HG02610 (cell line): ENCODE data around the gene POPDC2.
A peak's percentile ranks its signal among the peaks of the same experiment; 100 is the strongest.

Source experiments
- ATAC-seq: cut with Tn5 transposase; IDR thresholded peaks from one replicate; pipeline ENCODE4 v1.9.1; 2021; ENCODE audit warnings: mild to moderate bottlenecking, moderate library complexity; ENCODE audit not compliant: unreplicated experiment

POPDC2 gene

DNA sequence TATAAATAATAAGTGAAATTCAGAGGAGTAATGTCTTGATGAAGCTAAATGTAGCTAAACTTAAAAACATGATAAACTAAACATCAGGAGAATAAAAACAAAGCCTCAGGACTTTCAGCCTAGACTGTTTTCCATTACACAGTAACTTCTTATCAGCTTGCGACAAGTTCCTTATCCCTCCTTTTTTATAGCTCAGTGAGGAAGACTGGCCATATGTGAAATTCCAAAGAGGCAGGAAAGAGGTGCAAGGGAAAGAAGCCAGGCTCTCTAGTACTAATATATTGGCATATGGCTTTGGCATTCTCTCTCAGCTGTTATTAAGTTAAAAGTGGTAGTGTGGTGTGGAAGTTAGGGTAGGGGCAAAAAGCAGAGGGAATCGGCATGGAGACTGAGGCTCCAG is 12.4 kb upstream of the POPDC2 start:
- ATAC-seq, result no peak

DNA sequence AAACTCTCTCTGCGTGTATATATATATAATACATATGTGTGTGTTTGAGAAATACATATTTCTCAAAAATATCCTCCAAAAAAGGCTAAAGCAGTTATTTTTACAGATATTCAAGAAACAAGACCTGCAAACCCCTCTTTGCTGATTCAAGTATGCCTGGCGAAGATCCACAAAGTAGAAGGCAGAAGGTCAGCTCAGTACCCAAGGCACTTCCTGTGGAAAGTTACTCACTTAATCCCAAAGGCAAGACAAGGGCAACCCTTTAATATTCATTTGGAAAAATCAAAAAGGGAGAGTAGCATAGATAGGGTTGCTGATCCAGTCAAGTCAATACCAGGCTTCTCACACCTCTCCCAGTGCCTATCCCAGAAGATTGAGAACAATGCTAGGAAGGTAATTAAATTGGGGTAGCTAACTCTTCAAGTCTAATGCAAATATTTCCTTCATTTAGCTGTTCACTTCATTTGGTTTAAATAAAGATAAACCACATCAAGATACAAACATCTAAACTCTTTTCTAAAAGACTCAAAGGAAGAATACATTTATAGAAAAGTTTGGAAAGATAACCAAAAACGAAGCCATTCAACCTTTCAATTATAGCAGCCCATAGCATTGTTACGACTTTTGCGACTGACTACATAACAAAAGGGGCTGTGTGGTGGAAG is 9.6 kb upstream of the POPDC2 start:
- no peak for ATAC-seq

DNA sequence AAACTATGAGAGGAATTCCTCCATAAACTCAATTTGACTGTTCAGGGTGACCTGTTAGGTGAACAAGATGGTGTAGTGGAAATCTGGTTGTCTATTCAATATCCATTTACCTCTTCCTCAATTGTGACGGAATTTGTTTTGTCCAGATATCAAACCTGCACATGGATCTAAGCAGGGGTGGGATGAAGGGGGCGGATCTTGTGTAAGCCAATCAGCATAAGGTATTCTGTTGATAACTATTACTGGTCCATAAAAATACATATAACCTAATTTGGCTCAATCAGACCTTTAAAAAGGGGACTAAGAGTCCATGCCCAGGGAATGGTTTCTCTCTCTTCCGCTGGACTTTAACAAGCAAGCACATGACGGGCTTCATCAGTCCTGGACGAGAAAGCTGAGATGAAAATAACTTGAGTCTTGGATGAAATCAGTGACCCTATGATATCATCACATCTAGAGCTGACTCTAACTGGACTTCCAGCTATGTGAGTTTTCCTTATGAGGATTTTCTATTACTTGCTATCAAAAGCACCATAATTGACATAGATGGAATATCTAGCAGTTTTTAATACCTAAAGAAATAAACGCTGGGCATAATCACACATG is 5.7 kb upstream of the POPDC2 start:
- no peak for ATAC-seq

DNA sequence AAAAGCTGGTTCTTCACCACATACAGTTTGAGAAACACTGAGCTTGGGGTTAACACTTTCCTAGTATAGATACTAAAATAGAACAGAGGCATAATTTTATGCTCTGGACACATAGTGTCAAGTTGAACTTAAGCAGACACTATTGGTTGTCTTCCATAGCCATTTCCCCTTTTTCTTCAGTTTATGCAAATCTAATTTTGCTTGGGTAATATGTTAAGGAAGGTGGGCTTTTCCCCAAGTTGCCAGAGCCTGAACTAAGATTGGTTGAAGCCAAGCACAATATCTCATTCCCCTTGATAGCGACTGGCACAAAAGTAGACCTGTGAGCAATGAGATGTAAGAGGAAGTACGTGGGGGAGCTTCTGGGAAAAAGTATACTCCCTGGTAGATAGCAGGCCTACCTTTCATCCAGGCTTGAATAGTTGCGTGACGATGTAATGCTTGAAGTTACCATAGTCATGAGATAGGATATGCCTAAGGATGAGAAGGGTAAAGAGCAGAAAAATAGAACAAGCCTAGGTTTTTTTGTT is 4.5 kb upstream of the POPDC2 start:
- no peak for ATAC-seq

DNA sequence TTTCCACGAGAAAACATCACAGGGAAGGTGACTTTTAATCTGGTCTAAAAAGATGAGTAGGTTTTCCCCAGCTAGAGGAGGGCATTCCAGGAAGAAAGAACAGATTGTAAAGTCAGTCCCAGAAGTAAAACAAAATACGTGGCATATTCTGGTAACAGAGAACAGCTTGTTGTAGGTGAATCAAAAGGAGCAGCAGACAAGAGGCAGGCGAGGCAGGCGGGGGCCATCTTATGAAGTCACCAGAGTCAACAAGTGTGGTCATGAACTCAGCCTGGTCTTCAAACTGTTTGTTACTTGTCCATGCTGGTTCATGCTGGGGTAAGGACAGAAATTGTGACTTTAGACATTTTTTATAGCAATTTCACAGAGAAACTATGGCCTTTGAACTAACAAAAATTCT is 4.0 kb upstream of the POPDC2 start:
- ATAC-seq, result no peak

DNA sequence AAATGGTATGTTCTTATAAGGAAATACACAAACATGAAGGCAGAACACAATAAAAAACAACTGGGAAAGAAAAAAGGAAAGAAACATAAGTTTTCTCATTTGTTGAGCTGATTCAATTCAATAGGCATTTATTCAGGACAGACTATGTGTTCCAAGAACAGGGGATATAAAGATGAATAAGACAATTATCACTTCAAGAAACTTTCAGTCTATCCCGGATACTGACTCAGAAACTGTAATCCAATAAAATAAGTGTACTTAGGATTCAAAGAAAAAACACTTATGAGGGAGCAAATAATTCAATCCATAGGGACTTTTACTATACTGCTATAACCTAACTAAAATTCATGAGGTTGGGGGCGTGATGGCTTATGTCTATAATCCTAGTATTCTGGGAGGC is 3.5 kb upstream of the POPDC2 start:
- ATAC-seq, result no peak

DNA sequence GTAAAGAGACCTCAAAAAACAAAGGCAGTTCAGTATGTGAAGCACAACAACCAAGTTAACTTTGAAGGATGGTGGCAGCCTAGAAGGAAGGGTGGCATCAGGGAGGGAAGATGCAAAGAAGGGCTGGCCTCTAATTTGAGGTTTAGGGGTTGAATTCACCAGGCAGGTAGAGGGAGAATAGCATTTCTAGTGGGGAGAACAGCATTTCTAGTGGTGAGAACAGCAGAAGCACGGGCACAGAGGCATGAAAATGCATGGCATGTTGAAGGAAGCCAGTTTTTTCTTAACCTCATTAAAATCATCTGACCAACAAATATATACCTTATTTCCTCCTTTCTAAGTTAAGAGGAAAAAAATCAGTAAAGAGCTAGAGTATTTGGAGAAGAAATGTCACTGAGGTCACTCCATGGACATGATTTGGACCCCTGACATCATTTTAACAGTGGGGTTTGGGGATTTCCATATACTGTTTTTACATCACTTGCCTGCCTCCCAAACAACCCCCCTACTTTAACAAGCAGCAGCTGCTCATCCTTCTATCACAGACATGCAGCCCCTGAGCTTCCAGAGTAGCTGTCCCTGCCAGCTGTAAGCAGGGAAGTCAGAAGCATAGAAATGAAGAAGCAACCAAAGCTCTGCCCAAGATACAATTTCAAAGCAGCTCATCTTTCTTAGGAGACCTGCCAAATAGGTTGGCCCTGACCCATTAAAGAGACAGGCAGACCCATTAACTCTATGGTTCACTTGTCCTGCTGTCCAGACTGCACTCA is 2.4 kb upstream of the POPDC2 start:
- ATAC-seq, result no peak

DNA sequence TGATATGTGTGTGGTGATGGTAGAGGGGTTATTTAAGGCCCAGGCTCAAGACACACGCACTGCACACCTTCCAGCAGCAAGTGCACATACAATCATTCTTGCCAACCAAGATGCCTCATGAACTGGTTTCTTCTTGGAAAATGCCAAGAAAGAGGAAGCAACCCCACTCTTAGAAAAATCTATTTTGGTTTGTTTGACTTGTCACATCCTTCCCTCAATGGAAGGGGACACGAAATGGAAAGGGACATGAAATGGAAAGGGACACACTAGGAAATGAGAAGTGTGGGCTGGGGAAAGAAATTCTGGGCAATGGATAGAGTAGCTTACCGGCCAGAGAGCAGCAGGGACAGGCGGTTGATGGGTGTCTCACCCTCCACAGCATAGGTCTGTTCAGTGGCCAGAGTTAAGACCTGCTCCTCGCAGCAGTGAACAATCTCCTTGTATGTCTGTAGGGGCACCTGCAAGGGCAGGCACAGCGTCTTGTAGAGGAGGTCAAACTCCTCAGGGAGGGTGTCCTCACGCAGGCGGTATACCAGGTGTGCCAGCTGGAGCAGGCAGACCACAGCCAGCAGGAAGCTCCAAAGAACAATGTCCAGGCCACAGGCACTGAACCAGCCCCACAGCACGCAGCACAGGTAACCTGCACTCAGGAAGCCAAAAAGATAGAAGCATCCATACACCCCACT is 640 bp downstream of the POPDC2 start:
- ATAC-seq, result no peak

DNA sequence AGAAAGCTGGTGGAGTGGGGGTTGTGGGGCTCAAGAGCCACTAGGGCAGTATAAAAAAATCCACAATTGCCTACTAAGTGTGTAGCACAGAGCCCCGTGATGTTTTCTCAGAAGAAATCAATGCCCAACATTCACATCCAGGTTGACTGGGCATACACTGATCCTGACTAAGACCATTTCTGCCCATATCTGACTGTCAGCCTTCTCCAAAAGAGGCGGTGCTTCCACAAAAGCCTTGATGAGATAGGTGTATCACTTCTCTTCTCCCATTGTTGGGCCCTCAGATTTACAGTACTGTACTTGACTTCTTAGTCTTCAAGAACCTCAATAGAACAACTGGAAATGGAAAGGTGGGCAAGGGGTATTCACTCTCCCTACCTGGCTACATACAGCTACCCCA is 1.4 kb downstream of the POPDC2 start:
- ATAC-seq, result no peak

DNA sequence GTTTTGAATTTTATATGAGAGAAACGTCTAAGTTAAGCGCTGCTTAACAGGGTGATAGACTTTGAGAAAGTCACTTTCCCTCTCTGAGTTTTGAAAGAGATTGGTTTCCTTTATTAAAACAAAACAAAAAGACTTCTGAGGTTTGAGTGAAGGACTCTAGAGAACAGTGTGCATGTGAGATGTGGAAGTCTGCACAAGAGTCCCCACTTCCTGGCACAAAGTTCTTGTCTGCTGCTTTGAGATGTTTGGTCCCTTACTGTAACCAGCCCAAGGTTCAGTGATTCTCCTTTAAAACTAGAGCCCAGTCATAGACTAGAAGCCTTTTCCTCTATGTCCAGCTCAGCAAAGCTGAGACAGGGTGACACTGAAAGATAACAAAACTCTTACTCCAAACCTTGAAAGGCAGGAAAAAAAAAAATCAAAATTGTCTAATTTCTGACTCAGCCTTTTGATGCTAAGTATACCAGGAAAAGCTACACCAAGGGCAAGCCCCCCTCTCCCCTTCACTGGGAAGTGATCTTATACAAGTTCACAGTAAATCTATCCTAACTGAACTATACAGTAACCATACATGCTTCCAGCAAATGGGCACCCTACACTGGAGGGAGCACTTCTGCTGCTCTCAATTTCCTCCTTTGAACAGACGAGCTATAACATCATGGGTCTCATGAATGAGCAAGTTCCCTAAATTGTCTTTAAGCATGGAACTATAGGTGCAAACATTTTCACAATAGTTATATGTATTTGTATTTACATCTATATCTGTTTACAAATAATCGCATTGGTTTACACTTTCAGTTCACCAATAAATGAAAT is 2.3 kb downstream of the POPDC2 start:
- peak; percentile 53 for ATAC-seq

DNA sequence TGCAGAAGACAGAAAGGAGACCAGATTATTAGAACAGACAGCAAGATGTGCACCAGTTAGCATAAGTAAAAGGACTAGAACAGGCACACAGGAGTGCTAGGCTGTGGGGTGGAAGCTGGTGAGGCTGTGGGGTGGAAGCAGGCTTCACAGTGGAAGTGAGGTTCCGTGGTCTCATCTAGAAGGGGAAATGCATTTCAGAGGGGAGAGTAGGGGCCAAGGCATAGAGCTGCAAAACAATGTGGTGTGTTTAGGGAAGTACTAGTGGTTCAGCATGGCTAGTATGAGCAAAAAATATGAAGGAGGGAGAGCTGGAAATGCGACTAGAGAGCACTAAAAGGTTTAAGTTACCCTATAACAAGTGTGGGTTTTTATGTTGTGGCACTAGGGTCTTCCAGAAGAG is 6.5 kb downstream of the POPDC2 start:
- ATAC-seq, result no peak

DNA sequence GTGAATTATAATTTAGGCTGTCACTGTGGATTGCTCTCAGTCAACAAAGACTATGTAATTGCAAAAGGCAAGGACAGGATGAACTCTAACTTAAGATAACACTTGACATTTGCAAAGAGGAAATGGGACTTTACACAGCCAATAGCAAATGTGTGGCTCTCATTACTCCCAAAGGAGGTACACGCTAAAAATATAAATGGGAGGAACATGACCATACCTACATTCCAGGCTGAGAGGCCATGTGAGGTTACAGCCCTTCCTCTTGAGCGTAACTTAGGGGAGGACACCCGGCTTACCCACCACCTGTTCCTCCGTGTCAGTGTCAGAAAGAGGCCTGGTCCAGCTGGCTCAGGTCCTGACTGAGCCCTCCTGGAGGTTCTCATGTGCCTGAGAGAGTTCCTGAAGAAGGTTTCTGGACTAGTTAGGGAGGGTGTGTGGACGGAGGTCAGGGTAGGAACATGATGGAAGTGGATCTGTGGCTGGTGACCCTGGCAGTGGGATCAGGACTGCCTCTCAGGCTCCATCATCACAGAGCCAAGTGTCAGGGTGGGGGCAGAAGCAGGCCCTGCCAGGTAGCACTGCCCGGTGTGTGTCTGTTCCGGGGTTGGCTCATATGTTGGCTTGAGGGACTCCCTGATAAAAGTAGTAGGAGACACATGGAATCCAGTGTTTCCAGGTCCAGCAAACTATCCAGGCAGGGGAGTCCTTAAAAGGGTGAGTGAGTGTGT is 7.9 kb downstream of the POPDC2 start:
- no peak for ATAC-seq

DNA sequence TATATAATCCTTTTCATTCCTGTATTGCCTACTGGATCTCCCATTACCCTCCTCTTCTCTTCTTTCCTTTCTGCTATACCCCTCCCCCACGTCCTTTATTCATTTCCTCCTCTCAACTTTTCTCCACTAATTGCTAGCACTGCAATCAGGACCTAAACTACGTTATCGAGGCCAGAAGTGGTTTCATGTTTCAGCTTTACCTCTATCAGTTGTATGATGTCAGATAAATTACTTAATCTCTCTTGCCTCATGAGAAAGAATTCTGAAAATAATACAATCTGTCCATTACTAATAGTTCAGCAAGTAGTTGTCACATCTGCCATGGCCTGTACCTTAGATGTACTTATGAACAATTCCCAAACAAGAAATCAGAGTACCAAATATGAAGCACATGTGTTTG is 10.6 kb downstream of the POPDC2 start:
- ATAC-seq, result no peak

DNA sequence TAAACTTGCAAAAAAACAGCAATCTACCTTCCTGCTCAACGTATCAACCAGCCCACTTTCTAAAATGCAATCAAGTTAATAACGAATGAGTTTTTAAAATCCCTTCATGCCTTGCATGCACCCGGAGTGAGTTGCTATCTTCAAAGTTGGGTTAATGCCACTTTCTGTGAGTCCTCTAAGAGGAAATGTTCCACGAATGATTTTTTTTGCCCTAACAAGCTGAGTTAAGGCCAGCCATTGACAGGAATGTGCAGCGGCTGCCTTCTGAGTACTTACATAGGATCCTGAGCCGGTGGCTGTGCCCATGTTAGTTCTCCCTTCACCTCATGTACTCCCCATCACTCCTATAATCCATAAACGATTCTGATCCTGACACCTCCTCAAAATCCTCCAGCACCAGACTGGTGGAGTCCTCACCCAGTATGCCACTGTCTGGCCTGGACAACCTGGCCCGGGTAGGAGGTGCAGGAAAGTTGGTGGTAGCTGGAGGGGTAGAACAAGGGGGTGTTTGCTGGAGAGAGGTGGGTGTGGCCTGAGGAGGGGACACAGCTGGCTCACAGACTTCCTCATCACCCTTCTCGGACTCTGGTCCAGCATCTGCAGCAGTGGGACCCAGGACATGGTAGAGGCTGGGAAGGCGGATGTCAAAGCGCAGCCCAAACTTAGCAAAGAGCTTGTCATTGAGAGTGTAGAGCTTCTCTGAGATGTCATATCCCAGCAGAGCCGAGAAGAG is 12.4 kb downstream of the POPDC2 start:
- ATAC-seq, result no peak

DNA sequence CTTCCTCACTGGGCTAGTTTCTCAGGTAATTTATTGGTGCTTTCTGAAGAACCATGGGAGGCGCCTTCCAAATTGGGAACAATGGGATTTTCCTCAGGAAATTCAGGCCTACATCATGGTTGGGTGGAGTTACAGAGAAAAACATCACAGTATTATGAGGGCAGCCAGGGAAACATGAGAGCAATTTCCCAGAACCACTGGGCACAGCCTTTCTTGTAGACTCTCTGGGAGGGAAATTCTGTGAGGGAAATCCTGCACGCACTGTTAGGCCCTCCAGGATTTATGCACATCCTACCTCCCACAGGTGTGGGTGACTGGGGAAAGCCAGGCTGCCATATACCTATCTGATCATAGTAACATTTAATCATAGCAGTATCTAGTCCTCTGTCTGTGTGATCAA is 13.2 kb downstream of the POPDC2 start:
- ATAC-seq, result no peak

DNA sequence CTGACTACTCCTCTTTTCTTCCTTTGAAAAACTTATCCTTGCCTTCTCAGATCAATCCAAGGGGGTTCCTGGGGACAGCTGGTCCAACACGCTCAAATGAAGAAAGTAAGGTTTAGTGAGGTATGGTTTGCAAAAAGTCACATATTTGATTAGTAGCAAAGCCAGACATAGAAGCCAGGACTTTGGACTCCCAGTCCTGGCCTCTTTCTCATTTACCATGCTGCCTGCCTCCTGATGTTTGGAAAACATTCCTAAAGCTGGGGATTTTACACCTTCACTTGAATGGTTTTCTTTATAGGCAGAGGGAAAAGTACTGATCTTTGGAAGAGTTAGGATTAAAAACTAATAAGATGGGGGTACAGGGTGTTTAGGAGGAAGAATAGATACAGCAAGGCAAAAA is 14.6 kb downstream of the POPDC2 start:
- ATAC-seq, result no peak

DNA sequence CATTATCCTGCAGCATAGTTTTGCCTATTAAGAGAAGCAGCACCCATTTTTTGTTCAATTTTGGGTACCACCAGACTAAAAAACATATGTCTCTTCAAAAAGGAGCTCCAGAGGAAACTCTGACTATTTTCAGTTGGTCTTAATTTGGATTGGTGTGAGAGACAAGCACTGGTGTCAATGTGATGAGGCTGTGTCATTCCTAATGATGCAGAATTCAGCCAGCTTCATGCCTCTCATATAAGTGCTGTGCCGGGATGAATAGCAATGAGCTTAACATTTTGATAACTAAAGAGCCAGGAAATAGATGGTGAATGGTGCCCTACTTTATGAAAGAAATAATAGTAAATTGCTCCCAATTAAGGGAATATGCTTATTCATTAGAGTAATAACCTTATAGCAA is 15.9 kb downstream of the POPDC2 start:
- no peak for ATAC-seq

DNA sequence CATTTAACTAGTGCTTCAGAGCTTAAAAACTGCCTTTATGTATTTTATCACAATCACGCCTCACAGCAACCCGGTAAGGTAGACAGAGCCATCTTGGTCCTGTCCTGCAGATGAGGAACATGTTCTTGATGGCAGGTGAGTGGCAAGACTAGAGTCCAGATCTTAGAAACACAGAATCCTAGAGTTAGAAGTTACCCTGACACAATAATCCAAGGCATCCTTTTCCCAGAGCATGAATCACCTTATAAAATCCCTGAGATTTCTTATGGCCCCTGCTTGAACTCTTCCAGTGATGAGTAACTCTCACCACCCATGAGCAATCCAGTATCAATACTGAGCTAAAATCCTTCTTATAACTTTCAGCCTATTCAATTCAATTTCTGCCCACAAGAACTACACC is 16.9 kb downstream of the POPDC2 start:
- ATAC-seq, result no peak

DNA sequence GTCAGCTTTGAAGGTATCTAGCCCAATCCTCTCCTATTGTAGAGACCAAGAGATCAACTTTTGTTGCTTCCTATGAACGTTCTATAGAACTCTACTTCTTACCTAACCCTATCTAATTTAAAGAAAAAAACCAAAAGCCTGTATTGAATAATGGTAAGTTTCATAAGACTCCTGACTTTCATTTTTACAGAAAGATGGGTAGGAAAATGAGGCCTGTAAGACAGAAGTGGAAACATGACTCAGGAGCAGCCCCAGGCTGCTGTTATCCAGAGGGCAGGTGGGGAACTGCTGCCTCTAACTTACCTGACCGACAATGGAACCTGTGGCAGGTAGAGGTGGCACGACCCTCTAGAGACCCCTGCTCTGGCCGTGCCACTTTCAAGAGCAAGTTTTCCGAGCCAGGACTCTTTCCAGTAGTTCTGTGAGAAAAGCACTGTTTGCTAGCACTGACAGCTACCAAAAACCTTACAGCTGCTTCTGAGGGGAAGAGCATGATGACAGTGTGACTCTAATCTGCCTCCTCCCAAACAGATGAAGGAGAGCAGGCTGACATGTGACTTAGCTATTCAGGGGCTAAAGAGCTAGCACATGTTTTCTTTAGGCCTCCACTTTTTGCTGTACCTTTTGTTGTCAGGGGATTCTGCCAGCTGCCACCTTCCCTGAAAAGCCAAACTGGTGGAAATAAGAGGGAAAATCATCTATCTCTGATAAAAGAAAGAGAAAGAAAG is 17.5 kb downstream of the POPDC2 start:
- no peak for ATAC-seq
